Measurements from ENCODE around the gene SEPTIN12.

SEPTIN12 gene

DNA sequence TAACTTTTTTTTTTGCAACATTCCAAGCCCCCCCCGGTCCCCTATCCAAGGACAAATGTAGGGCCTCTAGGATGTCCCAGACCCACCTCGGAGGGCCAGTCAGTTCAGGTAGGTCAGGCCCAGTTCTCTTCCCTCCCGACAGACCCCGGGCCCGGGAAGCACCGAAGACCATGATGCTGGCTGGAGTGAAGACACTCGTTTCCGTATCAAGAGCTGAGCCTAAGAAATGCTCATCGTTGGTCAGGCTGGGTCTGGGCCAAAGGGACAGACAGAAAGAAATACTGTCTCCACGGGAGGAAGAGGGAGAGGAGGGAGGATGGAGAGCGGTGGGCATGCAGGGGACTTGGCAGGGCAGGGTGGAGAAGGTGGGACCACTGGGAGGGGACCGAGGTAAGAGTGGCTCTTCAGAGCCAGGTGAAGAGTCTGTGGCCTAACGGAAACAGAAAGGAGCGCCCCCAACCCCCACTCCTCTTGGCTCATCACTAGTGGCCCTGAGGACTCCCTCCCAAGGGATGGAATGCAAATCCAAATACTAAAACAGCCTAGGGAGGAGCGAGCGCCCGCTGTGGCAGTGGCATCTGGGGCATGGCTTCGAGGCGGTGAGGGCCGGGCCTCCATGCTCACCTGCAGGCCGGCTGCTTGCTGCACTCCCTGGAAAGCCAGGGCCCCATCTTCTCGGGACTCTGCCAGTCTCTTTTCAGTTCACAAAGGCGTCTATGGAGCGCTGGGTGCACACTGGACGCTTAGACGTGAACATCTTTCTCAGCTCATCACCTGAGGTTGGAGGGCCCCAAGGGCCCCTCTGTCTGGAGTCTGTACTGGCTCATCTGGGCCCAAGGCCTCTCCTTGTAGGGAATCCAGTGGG is 16.0 kb upstream of the SEPTIN12 start:
- Histone ChIP-seq H3K27ac (ENCODE audit: low read depth, low read length) (no peak overlapping the region), H4K20me1 (ENCODE audit: control insufficient read depth, insufficient read depth, low read depth, low read length) (no peaks in the 10 kb centered on the region), H3K4me1 (ENCODE audit: control insufficient read depth, low read length) (peaks cover 32% of the 10 kb centered on the region), H3K4me2 (ENCODE audit: low read length) (no peak overlapping the region), H3K27me3 (ENCODE audit: control insufficient read depth, low read length) (no peaks in the 10 kb centered on the region), H3K79me2 (ENCODE audit: control insufficient read depth, low read length) (no peaks in the 10 kb centered on the region), H3K4me3 (ENCODE audit: low read length) (no peak overlapping the region), H3K9me3 (ENCODE audit: control insufficient read depth, insufficient read depth, low read length) (no peaks in the 10 kb centered on the region), H3K36me3 (ENCODE audit: control insufficient read depth, low read length) (peaks cover 29% of the 10 kb centered on the region), H3K9me2 (replicated peaks; ENCODE audit: control insufficient read depth, low read length) (no peaks in the 10 kb centered on the region), H3F3A (ENCODE audit: control insufficient read depth, insufficient read depth) (peaks cover 7% of the 10 kb centered on the region; the same call in 1 of the 2 replicates)
- TF ChIP-seq, protein P1, sequence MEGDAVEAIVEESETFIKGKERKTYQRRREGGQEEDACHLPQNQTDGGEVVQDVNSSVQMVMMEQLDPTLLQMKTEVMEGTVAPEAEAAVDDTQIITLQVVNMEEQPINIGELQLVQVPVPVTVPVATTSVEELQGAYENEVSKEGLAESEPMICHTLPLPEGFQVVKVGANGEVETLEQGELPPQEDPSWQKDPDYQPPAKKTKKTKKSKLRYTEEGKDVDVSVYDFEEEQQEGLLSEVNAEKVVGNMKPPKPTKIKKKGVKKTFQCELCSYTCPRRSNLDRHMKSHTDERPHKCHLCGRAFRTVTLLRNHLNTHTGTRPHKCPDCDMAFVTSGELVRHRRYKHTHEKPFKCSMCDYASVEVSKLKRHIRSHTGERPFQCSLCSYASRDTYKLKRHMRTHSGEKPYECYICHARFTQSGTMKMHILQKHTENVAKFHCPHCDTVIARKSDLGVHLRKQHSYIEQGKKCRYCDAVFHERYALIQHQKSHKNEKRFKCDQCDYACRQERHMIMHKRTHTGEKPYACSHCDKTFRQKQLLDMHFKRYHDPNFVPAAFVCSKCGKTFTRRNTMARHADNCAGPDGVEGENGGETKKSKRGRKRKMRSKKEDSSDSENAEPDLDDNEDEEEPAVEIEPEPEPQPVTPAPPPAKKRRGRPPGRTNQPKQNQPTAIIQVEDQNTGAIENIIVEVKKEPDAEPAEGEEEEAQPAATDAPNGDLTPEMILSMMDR (IDR thresholded peaks at IDR 0.05; ENCODE audit: low read depth, low read length, poor library complexity, severe bottlenecking), result no peak
- TF ChIP-seq EZH2phosphoT487 (IDR thresholded peaks at IDR 0.05; ENCODE audit: borderline replicate concordance, low read length), result no peak

DNA sequence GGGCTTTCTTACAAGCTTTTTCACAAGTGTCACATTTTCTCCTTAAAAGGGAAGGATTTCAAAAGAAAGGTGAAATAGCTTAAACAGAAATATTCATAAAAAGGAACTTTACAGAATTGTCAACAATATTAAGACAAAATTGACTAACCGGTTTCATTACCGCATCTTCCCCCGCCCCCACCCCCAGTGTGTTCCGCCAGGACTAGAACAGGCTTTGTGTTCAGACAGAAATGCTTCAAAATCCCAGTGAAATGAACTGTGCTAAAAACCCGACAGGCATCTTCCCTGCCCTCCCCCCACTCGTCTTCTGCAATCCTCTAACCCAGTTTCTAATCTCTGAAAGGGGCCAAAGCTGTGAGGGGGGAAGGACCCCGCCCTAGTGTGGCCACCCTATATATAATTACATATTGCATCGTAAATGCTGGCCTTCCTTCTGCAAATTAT is 15.3 kb upstream of the SEPTIN12 start:
- Histone ChIP-seq H3F3A (ENCODE audit: control insufficient read depth, insufficient read depth) (peaks cover 7% of the 10 kb centered on the region; the same call in 1 of the 2 replicates), H3K36me3 (ENCODE audit: control insufficient read depth, low read length) (peaks cover 25% of the 10 kb centered on the region), H4K20me1 (ENCODE audit: control insufficient read depth, insufficient read depth, low read depth, low read length) (no peaks in the 10 kb centered on the region), H3K4me1 (ENCODE audit: control insufficient read depth, low read length) (peaks cover 32% of the 10 kb centered on the region), H3K27ac (ENCODE audit: low read depth, low read length) (no peak overlapping the region), H3K9me3 (ENCODE audit: control insufficient read depth, insufficient read depth, low read length) (no peaks in the 10 kb centered on the region), H3K9me2 (replicated peaks; ENCODE audit: control insufficient read depth, low read length) (no peaks in the 10 kb centered on the region), H3K4me2 (ENCODE audit: low read length) (peak overlapping the region; percentile 94), H3K79me2 (ENCODE audit: control insufficient read depth, low read length) (no peaks in the 10 kb centered on the region), H3K4me3 (ENCODE audit: low read length) (peak overlapping the region; percentile 87), H3K27me3 (ENCODE audit: control insufficient read depth, low read length) (no peaks in the 10 kb centered on the region)
- TF ChIP-seq, protein P1 (IDR thresholded peaks at IDR 0.05; ENCODE audit: low read depth, low read length, poor library complexity, severe bottlenecking), result no peak
- no peak for TF ChIP-seq EZH2phosphoT487 (IDR thresholded peaks at IDR 0.05; ENCODE audit: borderline replicate concordance, low read length)

GRCh38 chr16:4802659-4803287 is 14.6 kb upstream of the SEPTIN12 start:
- no peak for TF ChIP-seq EZH2phosphoT487 (IDR thresholded peaks at IDR 0.05; ENCODE audit: borderline replicate concordance, low read length)
- TF ChIP-seq, protein P1 (IDR thresholded peaks at IDR 0.05; ENCODE audit: low read depth, low read length, poor library complexity, severe bottlenecking), result no peak
- Histone ChIP-seq H3K4me1 (ENCODE audit: control insufficient read depth, low read length) (peaks cover 32% of the 10 kb centered on the region), H3K4me3 (ENCODE audit: low read length) (peak overlapping the region; percentile 87), H3K27ac (ENCODE audit: low read depth, low read length) (peak overlapping the region; percentile 45; the same call in 1 of the 2 replicates), H3K4me2 (ENCODE audit: low read length) (peak overlapping the region; percentile 94), H3K27me3 (ENCODE audit: control insufficient read depth, low read length) (no peaks in the 10 kb centered on the region), H3K9me2 (replicated peaks; ENCODE audit: control insufficient read depth, low read length) (no peaks in the 10 kb centered on the region), H3K36me3 (ENCODE audit: control insufficient read depth, low read length) (peaks cover 23% of the 10 kb centered on the region), H3K9me3 (ENCODE audit: control insufficient read depth, insufficient read depth, low read length) (no peaks in the 10 kb centered on the region), H4K20me1 (ENCODE audit: control insufficient read depth, insufficient read depth, low read depth, low read length) (no peaks in the 10 kb centered on the region), H3F3A (ENCODE audit: control insufficient read depth, insufficient read depth) (peaks cover 7% of the 10 kb centered on the region; the same call in 1 of the 2 replicates), H3K79me2 (ENCODE audit: control insufficient read depth, low read length) (no peaks in the 10 kb centered on the region)

Measured in DOHH2 (cell line).